Common myeloid progenitor, CD34-positive (primary cell): Measurements from ENCODE around the gene EPN3. TPM values are rescaled to one million over a fixed set of nuclear protein-coding genes. Genes with fewer than 3 reads are reported as not detected.

Experiments used
- CTCF ChIA-PET: fragments of 350-600 bp; sonication (Branson Sonifier 250); formaldehyde crosslinking; loops from one replicate; lab custom pipeline; 2021; ENCODE audit warnings: antibody characterized with exemption; lab: Charles Lee
- POLR2A ChIA-PET: fragments of 350-600 bp; sonication (Branson Sonifier 250); formaldehyde crosslinking; loops from one replicate; lab custom pipeline; 2021; ENCODE audit warnings: antibody characterized with exemption; lab: Charles Lee
- DNase-seq, 3 donors: peaks; one replicate each; pipeline versions ENCODE4 v3.0.0 to v3.0.0-alpha.2; 2013
- H3K27ac ChIP-seq, 2 experiments: 1 replicate in 1 of 2; 2 replicates in 1 of 2; pipeline ENCODE4 v1.7.0; 2013; ENCODE audit warnings: inconsistent platforms in 2 of 2, low read length in 2 of 2, mild to moderate bottlenecking in 2 of 2, low read depth in 1 of 2, moderate library complexity in 1 of 2; ENCODE audit not compliant: severe bottlenecking in 2 of 2, insufficient read depth in 1 of 2, poor library complexity in 1 of 2
- H3K27me3 ChIP-seq, 5 experiments: replicated peaks in 2 of 5; 1 replicate in 3 of 5; 2 replicates in 2 of 5; pipeline versions ENCODE4 v1.6.1 to v1.7.0; 2013; ENCODE audit warnings: low read length in 4 of 5, mild to moderate bottlenecking in 2 of 5, moderate library complexity in 2 of 5, inconsistent platforms in 1 of 5; ENCODE audit not compliant: insufficient read depth in 5 of 5, control insufficient read depth in 4 of 5
- H3K36me3 ChIP-seq, 4 experiments: 1 replicate in 2 of 4; 2 replicates in 2 of 4; pipeline versions ENCODE4 v1.6.1 to v1.7.0; 2013; ENCODE audit warnings: low read length in 3 of 4, control low read depth in 1 of 4, mild to moderate bottlenecking in 1 of 4; ENCODE audit not compliant: control insufficient read depth in 4 of 4, insufficient read depth in 4 of 4
- H3K4me1 ChIP-seq, 4 experiments: 1 replicate in 3 of 4; 2 replicates in 1 of 4; pipeline versions ENCODE4 v1.6.1 to v1.7.1; 2013; ENCODE audit warnings: low read length in 3 of 4, mild to moderate bottlenecking in 3 of 4, control low read depth in 1 of 4, inconsistent platforms in 1 of 4, moderate library complexity in 1 of 4; ENCODE audit not compliant: control insufficient read depth in 4 of 4, insufficient read depth in 4 of 4; ENCODE audit errors: control extremely low read depth in 1 of 4
- H3K4me3 ChIP-seq, 7 experiments: 1 replicate in 4 of 7; 2 replicates in 3 of 7; pipeline versions ENCODE4 v1.5.1 to v1.7.0; 2013; ENCODE audit warnings: mild to moderate bottlenecking in 7 of 7, low read length in 6 of 7, moderate library complexity in 6 of 7, inconsistent platforms in 2 of 7, low read depth in 2 of 7, control low read depth in 1 of 7; ENCODE audit not compliant: insufficient read depth in 4 of 7, control insufficient read depth in 1 of 7; ENCODE audit errors: extremely low read depth in 1 of 7
- H3K9me3 ChIP-seq, 5 experiments: 1 replicate in 4 of 5; 2 replicates in 1 of 5; pipeline versions ENCODE4 v1.6.1 to v1.7.1; 2013; ENCODE audit warnings: low read length in 4 of 5, mild to moderate bottlenecking in 2 of 5, inconsistent platforms in 1 of 5, low read depth in 1 of 5, moderate library complexity in 1 of 5; ENCODE audit not compliant: control insufficient read depth in 4 of 5, insufficient read depth in 2 of 5; ENCODE audit errors: control extremely low read depth in 1 of 5
- WGBS: methylation state at CpG from one replicate; pipeline ENCODE4 v1.1.5; 2013; ENCODE audit not compliant: insufficient coverage; 5-methylcytosine and 5-hydroxymethylcytosine counted together
- polyA plus RNA-seq: library from polyadenylated mRNA; unstranded; fragments of 120-200 nt; gene quantifications from one replicate; pipeline ENCODE4 v1.2.1, GENCODE V29; 2013

EPN3 gene
- not detected for polyA plus RNA-seq

DNA sequence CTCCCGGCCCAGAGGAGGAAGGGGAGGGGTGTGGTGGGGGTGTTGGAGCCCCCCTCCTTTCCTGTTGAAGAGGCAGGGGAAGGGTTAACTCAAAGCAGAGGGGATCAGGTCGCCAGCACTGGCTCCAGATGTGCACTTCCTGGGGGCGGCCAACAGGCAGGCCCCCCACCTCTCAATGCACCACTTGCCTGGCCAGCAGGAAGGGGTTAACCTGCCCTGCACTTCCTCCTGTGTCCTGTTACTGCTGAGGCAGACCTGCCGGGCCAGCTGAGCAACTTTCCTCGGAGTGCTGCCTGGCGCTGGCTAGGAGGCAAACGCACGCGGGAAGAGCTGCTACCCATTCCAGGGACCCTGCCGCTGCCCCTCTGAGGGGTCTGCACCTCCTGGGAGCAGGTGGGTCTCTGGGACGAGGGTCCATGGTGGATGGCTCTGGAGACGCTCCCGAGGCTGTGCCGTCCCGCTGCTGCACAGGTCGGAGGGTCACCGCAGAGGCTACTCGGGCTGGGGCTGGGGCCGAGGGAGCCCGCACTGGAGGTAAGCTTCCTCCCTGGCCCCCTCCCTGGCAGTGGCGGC is at the start of gene EPN3:
Gene EPN3 (plus strand): TSS at position 284 of the 573 bp plus-strand sequence. CDS start 3,822 bp downstream, outside the sequence.
- ChIA-PET POLR2A (no interaction called here), CTCF (interaction anchor here (0.9 to 2.2 kb wide), 6 partner anchors 9 to 372 kb away, joined by 3 to 5 read pairs (median 3); no protein-coding TSS in a partner anchor)
- Histone ChIP-seq H3K36me3 (no peaks in the 10 kb centered on the region), H3K4me3 (peak within 1 kb of the TSS in 4 of 7 experiments; percentile 6 to 60 (median 45)), H3K9me3 (no peaks in the 10 kb centered on the region), H3K27ac (no peak within 1 kb of the TSS), H3K4me1 (peaks cover 0 to 27% (median 23%) of the 10 kb centered on the region in 4 experiments), H3K27me3 (peaks cover 0 to 45% (median 20%) of the 10 kb centered on the region in 5 experiments)
- peak in 2 of 3 donors; percentile 42 to 47 for DNase-seq
- 5% methylated on average over 12 of the region's 21 CpGs for WGBS

DNA sequence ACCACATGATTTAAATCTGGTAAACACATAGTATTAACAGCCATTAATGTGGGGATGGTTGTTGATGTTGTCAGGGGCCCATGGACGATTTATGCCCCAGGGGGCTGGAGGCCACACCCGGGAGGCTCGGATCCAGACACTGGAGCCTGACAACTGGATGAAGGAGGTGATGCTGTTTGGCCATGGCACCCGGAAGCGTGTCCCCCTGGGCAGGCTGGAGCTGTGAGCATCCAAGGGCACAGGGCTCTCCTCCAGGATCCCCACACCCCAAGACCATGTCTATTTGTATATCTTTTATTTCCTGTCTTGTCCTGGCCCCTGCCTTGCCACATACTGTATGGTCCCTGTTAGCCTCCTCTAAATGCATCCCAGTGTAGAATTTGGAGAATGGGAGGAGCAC is 49.3 kb upstream of the EPN3 start:
- H3K4me1 ChIP-seq: peaks cover 0 to 18% (median 15%) of the 10 kb centered on the region in 4 experiments
- no peaks in the 10 kb centered on the region for H3K9me3 ChIP-seq
- CTCF ChIA-PET: interaction anchor here (0.6 to 4.1 kb wide), 18 partner anchors 11 to 370 kb away, joined by 3 to 18 read pairs (median 4); partner anchors contain the start of gene LRRC59
- H3K4me3 ChIP-seq: no peak overlapping the region
- DNase-seq: no peak
- H3K36me3 ChIP-seq: peaks cover 9 to 48% (median 31%) of the 10 kb centered on the region in 4 experiments
- WGBS: 93% methylated on average over 3 of the region's 5 CpGs
- POLR2A ChIA-PET: no interaction called here
- no peak overlapping the region for H3K27ac ChIP-seq
- H3K27me3 ChIP-seq: no peaks in the 10 kb centered on the region

DNA sequence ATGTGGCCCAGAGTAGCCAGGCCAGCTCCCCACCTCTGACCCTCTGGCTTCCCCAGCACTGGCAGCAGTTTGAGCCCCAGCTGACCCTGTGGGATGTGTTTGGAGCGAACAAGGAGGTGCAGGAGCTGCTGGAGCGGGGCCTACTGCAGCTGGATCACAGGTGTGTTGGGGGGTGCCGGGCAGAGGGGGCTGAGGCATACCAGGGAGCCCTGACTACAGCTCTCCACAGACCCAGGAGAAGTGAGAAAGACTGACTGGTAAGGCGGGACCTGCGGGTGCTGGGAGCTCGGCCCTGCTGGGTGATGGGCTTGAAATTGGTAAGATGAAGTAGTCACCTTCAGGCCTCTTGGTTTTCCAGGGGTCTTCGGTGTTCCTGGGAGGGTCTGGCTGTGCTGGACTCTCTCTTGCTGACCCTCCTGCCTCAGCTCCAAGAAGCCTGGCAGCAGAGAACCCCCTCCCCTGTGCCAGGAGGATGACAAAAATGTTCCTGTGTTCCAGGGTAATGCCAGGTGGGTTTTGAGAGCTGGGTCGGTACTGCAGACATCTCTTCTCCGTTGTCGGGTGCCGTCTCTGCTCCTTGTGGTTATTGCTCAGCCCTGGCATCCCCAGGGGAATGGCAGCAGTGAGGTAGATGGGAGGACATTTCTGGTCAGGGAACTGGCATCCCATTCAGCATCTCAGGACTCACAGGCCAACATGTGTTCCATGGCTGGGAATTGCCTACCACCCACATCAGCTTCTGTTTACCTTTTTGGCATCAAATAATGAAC is 48.0 kb upstream of the EPN3 start:
- Histone ChIP-seq H3K4me3 (no peak overlapping the region), H3K36me3 (peaks cover 9 to 48% (median 31%) of the 10 kb centered on the region in 4 experiments), H3K4me1 (peaks cover 0 to 11% (median 7%) of the 10 kb centered on the region in 4 experiments), H3K9me3 (no peaks in the 10 kb centered on the region), H3K27me3 (no peaks in the 10 kb centered on the region), H3K27ac (no peak overlapping the region)
- CTCF ChIA-PET: interaction anchor here (0.8 to 4.1 kb wide), 12 partner anchors 9 to 368 kb away, joined by 3 to 18 read pairs (median 5); partner anchors contain the start of genes CHAD and LRRC59
- WGBS: 97% methylated on average over 7 of the region's 11 CpGs
- DNase-seq: no peak
- POLR2A ChIA-PET: no interaction called here

DNA sequence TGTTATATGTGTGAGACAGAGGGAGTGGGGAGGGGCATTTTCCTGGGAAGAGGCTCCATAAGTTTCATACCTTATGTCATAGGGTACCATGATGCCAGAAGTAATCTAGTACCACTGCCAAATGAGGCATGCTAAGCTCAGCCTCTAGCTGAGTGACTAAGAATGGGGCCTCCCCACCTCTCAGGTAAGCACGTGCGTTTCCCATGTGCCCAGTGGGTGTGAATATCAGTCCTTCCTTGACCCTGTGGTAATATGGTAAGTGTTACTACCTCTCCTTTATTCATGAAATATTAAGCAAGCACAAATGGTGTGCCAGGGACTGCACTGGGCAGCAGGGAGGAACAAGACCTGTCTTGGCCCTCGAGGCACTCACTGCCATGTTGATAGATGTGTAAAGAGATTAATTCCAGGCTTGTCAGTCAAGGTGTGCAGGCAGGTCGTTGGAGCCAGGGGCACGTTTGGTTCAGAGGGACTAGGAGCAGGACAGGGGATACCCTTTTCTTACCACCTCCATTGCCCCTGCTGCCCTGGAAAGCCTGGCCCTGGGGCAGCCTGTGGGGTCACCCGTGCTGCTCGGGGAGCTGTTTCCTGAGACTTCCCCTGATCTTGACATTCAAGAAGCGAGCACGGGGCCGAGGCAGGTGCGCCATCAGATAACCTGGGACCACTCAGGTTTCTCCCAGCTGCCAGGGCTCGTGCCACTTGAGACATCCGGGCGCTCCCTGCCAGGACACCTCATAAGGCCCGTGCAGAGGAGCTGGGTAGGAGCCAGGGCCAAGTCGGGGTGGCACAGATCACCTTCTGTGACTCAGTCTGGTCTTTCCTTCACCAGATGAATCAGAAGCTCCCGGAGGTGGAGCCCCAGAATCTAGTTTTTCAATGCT is 45.1 kb upstream of the EPN3 start:
- WGBS: 97% methylated on average over 15 of the region's 17 CpGs

DNA sequence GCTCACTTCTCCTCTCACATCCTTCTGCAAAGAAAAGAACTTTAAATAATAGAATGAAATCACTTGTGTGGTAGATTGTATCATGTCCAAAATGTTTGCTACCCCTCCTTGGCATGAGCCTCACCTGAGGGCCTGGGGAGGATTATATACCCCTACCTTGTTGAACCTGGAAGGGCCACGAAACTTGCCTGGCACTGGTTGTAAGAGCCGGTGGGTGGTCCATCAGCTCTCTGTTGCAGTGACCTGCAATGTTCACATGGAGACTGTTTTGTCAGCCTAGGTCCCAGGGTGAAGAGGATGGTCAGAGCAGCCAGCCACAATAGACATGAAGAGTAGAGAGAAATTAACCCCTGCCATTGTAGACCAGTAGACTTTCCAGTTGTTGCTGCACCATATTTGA is 43.7 kb upstream of the EPN3 start:
- DNase-seq: no peak
- Histone ChIP-seq H3K9me3 (no peaks in the 10 kb centered on the region), H3K27me3 (no peaks in the 10 kb centered on the region), H3K27ac (no peak overlapping the region), H3K4me3 (no peak overlapping the region), H3K4me1 (no peaks in the 10 kb centered on the region), H3K36me3 (peaks cover 6 to 21% (median 20%) of the 10 kb centered on the region in 4 experiments)
- CTCF ChIA-PET: interaction anchor here (0.7 to 1.6 kb wide), 3 partner anchors 10 to 207 kb away, joined by 3 to 10 read pairs (median 4); partner anchors contain the start of gene RSAD1
- POLR2A ChIA-PET: no interaction called here
- WGBS: 100% methylated on average over 1 of the region's 2 CpGs

More for the DNA sequence above, 45.1 kb upstream of the EPN3 start:
- Histone ChIP-seq H3K4me1 (peaks cover 0 to 1% (median 0%) of the 10 kb centered on the region in 4 experiments), H3K36me3 (peaks cover 6 to 32% (median 25%) of the 10 kb centered on the region in 4 experiments), H3K27ac (no peak overlapping the region), H3K27me3 (no peaks in the 10 kb centered on the region), H3K9me3 (no peaks in the 10 kb centered on the region), H3K4me3 (no peak overlapping the region)
- no peak for DNase-seq
- ChIA-PET POLR2A (interaction anchor here (0.6 kb wide), 1 partner anchor 10 kb away, joined by 4 read pairs; no protein-coding TSS in a partner anchor), CTCF (interaction anchor here (0.6 to 2.0 kb wide), 4 partner anchors 8 to 138 kb away, joined by 3 to 10 read pairs (median 7); partner anchors contain the start of gene RSAD1)

DNA sequence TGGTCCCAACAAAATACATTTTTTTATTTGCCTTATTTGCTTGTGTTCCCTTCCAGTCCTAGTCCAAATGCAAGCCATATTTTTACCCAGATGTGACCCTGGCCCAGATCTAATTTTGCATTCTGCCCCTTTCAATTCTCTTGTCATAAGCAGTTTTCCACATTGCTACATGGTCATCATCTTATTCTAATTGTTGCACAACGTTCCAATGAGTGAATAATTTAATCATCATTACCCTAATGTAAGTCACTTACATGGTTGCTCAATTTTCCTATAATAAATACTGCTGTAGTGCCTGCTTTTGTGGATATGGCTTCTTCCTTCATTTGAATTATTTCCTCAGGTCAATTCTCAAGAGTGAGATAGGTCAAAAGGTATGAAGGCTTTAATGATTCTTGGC is 41.0 kb upstream of the EPN3 start:
- no peak for DNase-seq
- CTCF ChIA-PET: interaction anchor here (0.6 to 2.4 kb wide), 3 partner anchors 10 to 180 kb away, joined by 3 to 9 read pairs (median 9); partner anchors contain the start of gene RSAD1
- Histone ChIP-seq H3K4me1 (no peaks in the 10 kb centered on the region), H3K27ac (no peak overlapping the region), H3K36me3 (peaks cover 0 to 2% (median 0%) of the 10 kb centered on the region in 4 experiments), H3K9me3 (no peaks in the 10 kb centered on the region), H3K27me3 (no peaks in the 10 kb centered on the region), H3K4me3 (no peak overlapping the region)
- no CpG with 5 or more reads among the region's 1 CpG for WGBS
- POLR2A ChIA-PET: no interaction called here
